Measurements from ENCODE around the gene HOXA13.

The HOXA13 gene

GRCh38 chr7:27199849-27200760 lies at the start of gene HOXA13:
Gene HOXA13 (minus strand): TSS chr7:27200091. CDS start chr7:27200077, 14 bp downstream.
- DNase-seq = no peak

- DNase-seq = no peak
These were observed 49.2 kb upstream of the HOXA13 start for GRCh38 chr7:27248911-27249723.

- DNase-seq = no peak
These were observed 48.5 kb upstream of the HOXA13 start for GRCh38 chr7:27248427-27248806.

GRCh38 chr7:27247452-27248426 lies 47.8 kb upstream of the HOXA13 start:
- no peak for DNase-seq

GRCh38 chr7:27247000-27247399 lies 47.1 kb upstream of the HOXA13 start:
- DNase-seq = no peak

DNA sequence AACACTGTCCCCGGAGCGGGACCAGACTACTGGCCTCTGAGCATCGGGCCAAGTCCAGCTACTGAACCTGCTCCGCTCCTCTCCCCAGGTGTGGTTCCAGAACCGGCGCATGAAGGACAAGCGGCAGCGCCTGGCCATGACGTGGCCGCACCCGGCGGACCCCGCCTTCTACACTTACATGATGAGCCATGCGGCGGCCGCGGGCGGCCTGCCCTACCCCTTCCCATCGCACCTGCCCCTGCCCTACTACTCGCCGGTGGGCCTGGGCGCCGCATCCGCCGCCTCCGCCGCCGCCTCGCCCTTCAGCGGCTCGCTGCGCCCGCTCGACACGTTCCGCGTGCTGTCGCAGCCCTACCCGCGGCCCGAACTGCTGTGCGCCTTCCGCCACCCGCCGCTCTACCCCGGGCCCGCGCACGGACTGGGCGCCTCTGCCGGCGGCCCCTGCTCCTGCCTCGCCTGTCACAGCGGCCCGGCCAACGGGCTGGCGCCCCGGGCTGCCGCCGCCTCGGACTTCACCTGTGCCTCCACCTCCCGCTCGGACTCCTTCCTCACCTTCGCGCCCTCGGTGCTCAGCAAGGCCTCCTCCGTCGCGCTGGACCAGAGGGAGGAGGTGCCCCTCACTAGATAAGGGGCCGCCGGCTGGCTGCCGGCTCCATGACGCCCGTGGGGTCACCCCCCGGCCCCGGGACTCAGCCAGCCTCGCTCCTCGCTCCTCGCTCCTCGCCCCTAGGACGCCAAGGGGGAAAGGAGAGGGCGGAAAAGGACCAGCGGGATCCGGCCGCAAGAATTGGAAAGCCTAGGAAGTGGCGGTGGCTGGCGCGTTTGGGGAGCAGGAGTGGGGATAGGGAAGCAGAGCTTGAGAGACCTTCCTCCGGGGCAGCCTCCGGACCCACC lies 46.2 kb upstream of the HOXA13 start:
- no peak for DNase-seq

- DNase-seq = no peak
These were observed 45.4 kb upstream of the HOXA13 start for GRCh38 chr7:27245124-27245797.

GRCh38 chr7:27244488-27245123 lies 44.7 kb upstream of the HOXA13 start:
- DNase-seq = no peak

DNA sequence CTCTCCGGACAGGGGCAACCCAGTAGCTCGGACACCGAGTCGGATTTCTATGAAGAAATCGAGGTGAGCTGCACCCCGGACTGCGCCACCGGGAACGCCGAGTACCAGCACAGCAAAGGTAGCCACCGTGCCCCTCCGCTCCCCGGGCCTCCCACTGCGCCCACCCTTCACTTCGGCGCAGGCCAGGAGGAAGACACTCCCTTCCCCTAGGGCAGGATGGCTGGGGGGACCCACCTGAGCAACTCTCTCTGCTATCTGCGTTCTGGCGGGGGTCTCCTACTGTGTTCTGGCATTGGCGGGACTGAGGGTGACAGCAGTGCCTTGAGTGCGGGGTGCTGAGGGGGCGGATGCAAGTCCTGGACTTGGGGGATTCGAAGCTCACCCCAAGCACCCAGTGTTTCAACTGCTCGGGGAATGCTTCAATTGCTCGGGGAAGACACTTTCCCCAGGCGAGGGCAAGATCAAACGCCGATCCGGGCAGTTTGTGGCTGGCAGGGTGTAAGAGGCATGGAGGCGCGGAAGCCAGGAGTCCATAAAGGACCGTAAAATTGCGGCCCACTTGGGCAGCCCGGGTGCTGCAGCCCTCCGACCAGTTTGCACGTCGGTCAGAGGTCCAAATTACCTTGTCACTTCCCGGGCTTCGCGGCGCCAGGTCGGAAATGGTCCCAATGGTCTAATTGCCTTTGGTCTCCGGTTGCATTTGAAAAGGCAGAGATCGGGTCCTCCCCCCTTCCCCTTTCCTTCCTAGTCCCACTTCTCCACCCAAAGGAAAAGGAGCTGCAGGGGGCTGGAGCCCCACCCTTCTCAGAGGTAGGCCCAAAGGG lies 43.7 kb upstream of the HOXA13 start:
- no peak for DNase-seq

DNA sequence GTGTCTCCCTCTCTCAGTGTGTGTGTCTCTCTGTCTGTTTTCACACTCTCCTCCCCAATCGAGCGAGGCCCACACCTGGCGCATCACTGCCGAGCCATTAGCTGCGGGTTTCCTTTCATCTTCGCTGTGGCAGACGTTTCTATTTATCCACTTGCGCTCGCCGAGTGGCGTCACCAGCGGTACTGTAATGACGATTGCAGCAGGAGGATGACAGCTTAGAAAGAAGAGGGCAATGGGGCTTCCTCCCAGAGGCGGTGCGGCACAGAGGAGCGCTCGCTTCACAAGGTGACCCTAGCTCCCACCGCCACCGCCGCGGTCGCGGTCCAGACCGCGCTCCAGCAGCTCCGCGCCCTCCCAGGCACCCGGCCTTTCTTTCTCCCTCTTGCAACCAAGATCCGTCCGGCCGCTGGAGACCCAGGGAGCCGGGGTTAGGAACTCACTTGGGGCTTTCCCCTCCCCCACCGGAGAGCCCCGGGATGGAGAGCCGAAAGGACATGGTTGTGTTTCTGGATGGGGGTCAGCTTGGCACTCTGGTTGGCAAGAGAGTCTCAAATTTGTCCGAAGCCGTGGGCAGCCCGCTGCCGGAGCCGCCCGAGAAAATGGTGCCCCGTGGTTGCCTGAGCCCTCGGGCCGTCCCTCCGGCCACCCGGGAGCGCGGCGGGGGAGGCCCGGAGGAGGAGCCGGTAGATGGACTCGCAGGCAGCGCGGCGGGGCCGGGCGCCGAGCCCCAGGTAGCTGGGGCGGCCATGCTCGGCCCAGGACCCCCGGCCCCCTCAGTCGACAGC lies 42.9 kb upstream of the HOXA13 start, which contains the start of gene EVX1:
Gene EVX1 (plus strand): TSS at position 248 of the 785 bp plus-strand sequence. CDS start 229 bp downstream, at position 477.
- no peak for DNase-seq

DNA sequence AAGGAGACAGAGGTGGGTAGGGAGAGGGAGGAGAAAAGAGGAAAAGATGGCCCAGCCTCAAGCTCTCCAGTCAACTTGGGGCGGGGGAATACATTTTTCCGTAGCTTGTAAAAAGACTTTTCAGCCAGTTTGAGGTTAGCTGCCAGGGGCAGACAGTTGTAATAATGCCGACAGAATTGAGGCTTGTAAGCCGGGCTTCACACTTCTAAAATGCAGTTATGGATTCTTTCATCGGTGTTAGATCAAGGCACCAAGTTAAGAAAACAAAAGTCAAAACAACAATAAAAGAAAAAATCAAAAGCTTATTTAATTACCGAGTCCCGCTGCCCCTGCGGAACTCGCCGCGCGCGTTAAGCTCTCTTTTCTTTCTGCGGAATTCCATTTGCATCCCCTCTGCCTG lies 42.3 kb upstream of the HOXA13 start:
- no peak for DNase-seq

DNA sequence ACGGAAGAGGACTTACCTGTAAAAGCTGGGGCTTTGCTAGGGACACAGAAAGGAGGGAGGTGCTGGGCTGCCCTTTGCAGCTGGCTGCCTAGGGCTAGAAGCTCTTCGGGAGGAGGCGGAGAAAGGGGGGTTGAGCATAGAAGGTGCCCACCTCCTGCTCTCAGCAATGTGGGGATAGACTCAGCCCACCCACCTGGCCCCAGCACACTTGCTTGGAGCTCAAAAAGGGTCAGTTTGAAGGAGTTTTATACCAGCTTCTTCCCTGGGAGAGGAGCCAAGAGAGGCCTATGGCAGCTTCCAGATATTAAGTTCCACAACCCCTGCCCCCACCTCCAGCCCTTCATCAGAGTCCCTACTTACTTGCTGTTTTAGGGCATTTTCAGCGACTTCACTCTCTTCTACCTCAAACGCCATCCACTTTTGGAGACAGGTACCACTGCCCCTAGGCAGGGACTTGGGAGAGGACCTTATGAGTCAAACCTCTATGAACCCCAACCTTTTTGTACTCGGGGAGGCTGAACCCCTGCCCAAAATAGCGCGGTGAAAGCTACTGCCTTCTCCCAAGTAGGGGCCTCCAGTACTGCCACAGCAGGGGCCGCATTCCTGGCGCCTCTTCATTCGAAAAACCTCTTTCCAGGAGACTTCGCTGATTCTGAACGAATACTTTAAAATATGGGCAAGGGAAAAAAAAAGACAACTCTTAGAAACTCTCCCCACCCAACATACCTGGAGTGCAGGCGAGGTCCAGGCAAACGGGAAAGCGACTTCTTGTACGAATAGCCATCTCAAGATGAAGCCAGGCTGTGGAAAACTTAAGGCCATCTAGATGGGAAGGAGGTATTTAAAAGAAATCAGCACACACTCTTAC lies 41.5 kb upstream of the HOXA13 start:
- DNase-seq = no peak

DNA sequence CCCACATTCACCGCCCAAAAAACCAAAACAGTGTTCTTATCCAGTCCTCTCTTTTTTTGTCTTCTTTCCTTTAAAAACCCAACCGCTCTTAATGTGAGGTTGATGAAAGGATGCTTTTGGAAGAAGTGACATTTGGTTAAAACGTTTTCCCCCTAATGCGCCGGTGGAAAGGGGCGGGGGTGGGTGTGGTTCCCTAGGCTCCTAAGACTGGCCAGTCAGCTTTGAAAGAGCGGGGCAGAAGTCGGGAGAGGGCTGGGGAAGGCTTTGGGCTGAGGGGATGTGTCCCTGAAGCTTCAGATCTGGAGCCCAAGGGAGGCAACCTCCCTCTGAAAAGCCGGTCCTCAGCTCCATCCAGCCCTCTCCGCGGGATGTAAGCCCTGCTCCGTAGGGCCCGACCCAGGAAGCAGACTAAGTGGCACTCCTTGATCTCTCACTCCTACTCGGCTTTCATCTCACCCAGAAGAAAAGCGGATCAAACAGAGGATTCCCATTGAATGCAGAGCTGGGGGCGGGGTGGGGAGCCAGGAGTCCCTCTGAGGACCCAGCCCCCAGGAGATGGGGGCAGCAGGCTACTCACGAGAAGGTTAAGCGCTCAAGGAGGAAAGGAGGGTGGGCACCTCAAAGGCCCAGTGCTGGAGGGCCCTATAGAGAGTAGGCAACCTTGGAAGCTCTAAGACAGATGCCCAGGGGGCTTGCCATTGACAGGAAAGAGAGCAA lies 40.3 kb upstream of the HOXA13 start:
- no peak for DNase-seq

GRCh38 chr7:27239387-27240014 lies 39.6 kb upstream of the HOXA13 start:
- DNase-seq = no peak

DNA sequence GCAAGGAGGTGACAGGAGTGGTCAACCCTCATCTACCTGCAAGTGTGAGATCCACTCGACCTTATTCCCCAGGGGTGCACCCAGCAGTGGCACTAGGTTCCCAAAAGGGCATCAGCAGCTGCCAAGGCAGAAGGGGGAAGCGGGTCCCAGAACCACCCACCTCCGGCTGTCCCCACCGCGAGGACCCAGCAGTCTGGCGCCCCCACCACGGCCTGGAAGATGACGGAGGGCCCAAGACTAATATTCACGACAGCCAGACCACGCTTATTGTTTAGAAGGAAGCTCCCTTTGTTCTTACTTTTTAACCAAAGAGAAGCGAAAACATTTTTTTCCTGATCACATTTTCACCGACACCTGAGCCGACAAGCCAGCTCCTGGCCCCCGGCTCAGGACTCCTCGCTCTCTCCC lies 39.1 kb upstream of the HOXA13 start:
- no peak for DNase-seq

GRCh38 chr7:27237735-27238334 lies 37.9 kb upstream of the HOXA13 start:
- DNase-seq = no peak

Measured in activated gamma-delta T cell treated with Interleukin-2 at 50 U/mL for 16 hours (primary cell).